HEK293T (cell line): ENCODE results near the gene SCN1A.

ENCODE experiments used
- ARNT ChIP-seq: fragments of 450-650 bp; IDR thresholded peaks from 2 replicates; pipeline ENCODE4 v1.6.1; 2017; ENCODE audit warnings: mild to moderate bottlenecking
- BHLHE40 ChIP-seq: fragments of 450-650 bp; IDR thresholded peaks from 2 replicates; pipeline ENCODE4 v1.6.1; 2016; ENCODE audit warnings: mild to moderate bottlenecking, moderate library complexity, borderline replicate concordance
- ELF4 ChIP-seq: fragments of 450-650 bp; IDR thresholded peaks from 2 replicates; pipeline ENCODE4 v1.6.1; 2017; ENCODE audit warnings: antibody characterized with exemption
- FOXA1 ChIP-seq: fragments of 450-650 bp; IDR thresholded peaks from 2 replicates; pipeline ENCODE4 v1.6.1; 2016; ENCODE audit warnings: mild to moderate bottlenecking
- FOXM1 ChIP-seq: fragments of 450-650 bp; IDR thresholded peaks from 2 replicates; pipeline ENCODE4 v1.6.1; 2017; ENCODE audit warnings: mild to moderate bottlenecking, borderline replicate concordance
- HDGF ChIP-seq: fragments of 450-650 bp; IDR thresholded peaks from 2 replicates; pipeline ENCODE4 v1.6.1; 2017; ENCODE audit warnings: antibody characterized with exemption, borderline replicate concordance
- SP1 ChIP-seq: fragments of 450-650 bp; IDR thresholded peaks from 2 replicates; pipeline ENCODE4 v1.6.1; 2017
- SUZ12 ChIP-seq: fragments of 450-650 bp; IDR thresholded peaks from 2 replicates; pipeline ENCODE4 v1.6.1; 2016; ENCODE audit warnings: mild to moderate bottlenecking
- TF ChIP-seq, protein P1 (sequence below): fragments of 450-650 bp; IDR thresholded peaks from 2 replicates; pipeline ENCODE4 v1.6.1; 2016

DNA sequence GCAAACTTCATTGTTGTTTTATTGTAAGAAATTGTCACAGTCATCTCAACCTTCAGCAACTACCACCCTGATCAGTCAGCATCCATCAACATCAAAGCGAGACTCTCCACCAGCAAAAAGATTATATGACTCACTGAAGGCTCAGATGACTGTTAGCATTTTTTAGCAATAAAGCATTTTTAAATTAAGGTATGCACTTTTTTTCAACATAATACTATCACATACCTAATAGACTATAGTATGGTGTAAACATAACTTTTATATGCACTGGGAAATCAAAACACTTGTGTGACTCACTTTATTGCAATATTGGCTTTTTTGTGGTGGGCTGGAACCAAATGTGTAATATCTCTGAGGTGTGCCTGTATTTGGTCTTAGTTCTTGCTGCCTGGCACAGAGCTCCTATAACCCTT is 15.6 kb downstream of the SCN1A start:
- TF ChIP-seq SP1 (no peak), FOXA1 (no peak), BHLHE40 (no peak), ARNT (no peak), SUZ12 (no peak), ELF4 (no peak), FOXM1 (no peak), HDGF (no peak)
- TF ChIP-seq, protein P1, sequence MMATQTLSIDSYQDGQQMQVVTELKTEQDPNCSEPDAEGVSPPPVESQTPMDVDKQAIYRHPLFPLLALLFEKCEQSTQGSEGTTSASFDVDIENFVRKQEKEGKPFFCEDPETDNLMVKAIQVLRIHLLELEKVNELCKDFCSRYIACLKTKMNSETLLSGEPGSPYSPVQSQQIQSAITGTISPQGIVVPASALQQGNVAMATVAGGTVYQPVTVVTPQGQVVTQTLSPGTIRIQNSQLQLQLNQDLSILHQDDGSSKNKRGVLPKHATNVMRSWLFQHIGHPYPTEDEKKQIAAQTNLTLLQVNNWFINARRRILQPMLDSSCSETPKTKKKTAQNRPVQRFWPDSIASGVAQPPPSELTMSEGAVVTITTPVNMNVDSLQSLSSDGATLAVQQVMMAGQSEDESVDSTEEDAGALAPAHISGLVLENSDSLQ, result no peak
